Measurements from ENCODE around the gene ANP32B. TPM values are rescaled to one million over a fixed set of nuclear protein-coding genes. Genes with fewer than 3 reads are reported as not detected.

The ANP32B gene
- total RNA-seq, 1 experiment from 2014 or later, result 14.8 TPM

GRCh38 chr9:97978371-97979130, 4.6 kb upstream of the ANP32B start:
- Histone ChIP-seq H3K4me3 (ENCODE audit: low read length) (no peak overlapping the region), H3K4me2 (ENCODE audit: low read length) (no peak overlapping the region), H3K36me3 (ENCODE audit: low read depth, low read length) (no peaks in the 10 kb centered on the region), H2AFZ (ENCODE audit: low read length) (no peak overlapping the region), H3K9me3 (ENCODE audit: low read length) (no peaks in the 10 kb centered on the region), H3F3A (ENCODE audit: low read length, unreplicated experiment) (no peaks in the 10 kb centered on the region), H3K27me3 (ENCODE audit: low read length) (no peaks in the 10 kb centered on the region), H3K9ac (ENCODE audit: low read length) (no peak overlapping the region), H3K4me1 (ENCODE audit: insufficient read depth, low read length) (peaks cover 8% of the 10 kb centered on the region), H3K27ac (ENCODE audit: low read length) (no peak overlapping the region), H3K79me2 (ENCODE audit: low read length) (peaks cover 10% of the 10 kb centered on the region), H4K20me1 (ENCODE audit: low read length) (no peaks in the 10 kb centered on the region), H3K9me2 (replicated peaks; ENCODE audit: low read length) (no peaks in the 10 kb centered on the region)
- POLR2A ChIA-PET (ENCODE audit: unreplicated experiment), result no interaction called here
- no TSS peak for BruUV-seq (replicated peaks)
- no peak for ATAC-seq
- CTCF ChIA-PET, result no interaction called here
- no peak for DNase-seq
- no peak for TF ChIP-seq EZH2phosphoT487 (IDR thresholded peaks at IDR 0.05; ENCODE audit: borderline replicate concordance, low read length)
- TF ChIP-seq EZH2 (IDR thresholded peaks at IDR 0.05; ENCODE audit: low read length, unreplicated experiment), result no peak
- TF ChIP-seq, protein P1, sequence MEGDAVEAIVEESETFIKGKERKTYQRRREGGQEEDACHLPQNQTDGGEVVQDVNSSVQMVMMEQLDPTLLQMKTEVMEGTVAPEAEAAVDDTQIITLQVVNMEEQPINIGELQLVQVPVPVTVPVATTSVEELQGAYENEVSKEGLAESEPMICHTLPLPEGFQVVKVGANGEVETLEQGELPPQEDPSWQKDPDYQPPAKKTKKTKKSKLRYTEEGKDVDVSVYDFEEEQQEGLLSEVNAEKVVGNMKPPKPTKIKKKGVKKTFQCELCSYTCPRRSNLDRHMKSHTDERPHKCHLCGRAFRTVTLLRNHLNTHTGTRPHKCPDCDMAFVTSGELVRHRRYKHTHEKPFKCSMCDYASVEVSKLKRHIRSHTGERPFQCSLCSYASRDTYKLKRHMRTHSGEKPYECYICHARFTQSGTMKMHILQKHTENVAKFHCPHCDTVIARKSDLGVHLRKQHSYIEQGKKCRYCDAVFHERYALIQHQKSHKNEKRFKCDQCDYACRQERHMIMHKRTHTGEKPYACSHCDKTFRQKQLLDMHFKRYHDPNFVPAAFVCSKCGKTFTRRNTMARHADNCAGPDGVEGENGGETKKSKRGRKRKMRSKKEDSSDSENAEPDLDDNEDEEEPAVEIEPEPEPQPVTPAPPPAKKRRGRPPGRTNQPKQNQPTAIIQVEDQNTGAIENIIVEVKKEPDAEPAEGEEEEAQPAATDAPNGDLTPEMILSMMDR (conservative IDR thresholded peaks at IDR 0.05; ENCODE audit: low read depth, low read length), result no peak
- intact Hi-C loops (cut with micrococcal nuclease), result no loop called here

DNA sequence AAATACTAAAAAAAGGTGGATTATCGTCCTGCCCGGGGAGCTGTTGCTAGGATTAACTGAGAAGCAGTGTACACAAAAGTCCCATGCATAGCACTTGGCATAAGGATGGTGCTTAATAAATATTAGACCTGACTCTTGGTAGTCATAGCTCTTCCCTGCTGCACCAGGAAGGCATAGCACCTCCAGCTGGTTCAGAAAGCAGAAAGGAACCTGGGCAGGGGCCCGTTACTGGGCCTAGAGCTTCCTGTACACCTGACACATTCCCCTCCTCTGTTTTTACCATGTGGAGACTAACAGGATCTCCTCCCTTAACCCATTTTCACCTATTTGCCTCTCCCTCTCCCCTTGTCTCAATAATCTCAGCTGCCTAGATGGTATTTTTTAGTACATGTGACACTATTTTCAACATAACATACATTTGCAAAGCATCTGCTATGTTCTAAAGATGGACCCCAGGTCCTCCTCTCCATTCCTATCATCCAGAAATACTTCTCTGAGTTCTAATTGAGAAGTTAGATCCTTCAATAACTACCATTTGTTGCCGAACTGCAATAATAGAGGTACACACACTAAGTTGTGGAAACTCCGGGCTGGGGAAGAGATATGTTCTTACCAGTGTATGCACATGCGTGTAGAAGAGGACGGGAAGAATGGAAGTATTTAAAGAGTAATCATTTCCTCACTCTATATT, 3.2 kb upstream of the ANP32B start:
- no TSS peak for BruUV-seq (replicated peaks)
- no peaks in the 10 kb centered on the region for H3K9me3 ChIP-seq (ENCODE audit: low read length)
- ChIA-PET POLR2A (ENCODE audit: unreplicated experiment) (no interaction called here), CTCF (no interaction called here)
- no peaks in the 10 kb centered on the region for H3K27me3 ChIP-seq (ENCODE audit: low read length)
- H4K20me1 ChIP-seq (ENCODE audit: low read length), result no peaks in the 10 kb centered on the region
- H3K9ac ChIP-seq (ENCODE audit: low read length), result no peak overlapping the region
- H3K36me3 ChIP-seq (ENCODE audit: low read depth, low read length), result no peaks in the 10 kb centered on the region
- no peaks in the 10 kb centered on the region for H3F3A ChIP-seq (ENCODE audit: low read length, unreplicated experiment)
- no peak overlapping the region for H3K4me3 ChIP-seq (ENCODE audit: low read length)
- DNase-seq (no peak), ATAC-seq (no peak)
- no peak overlapping the region for H3K4me2 ChIP-seq (ENCODE audit: low read length)
- H3K79me2 ChIP-seq (ENCODE audit: low read length), result peaks cover 20% of the 10 kb centered on the region
- no peak overlapping the region for H3K27ac ChIP-seq (ENCODE audit: low read length)
- no peak overlapping the region for H2AFZ ChIP-seq (ENCODE audit: low read length)
- no peak for TF ChIP-seq EZH2phosphoT487 (IDR thresholded peaks at IDR 0.05; ENCODE audit: borderline replicate concordance, low read length)
- TF ChIP-seq, protein P1 (conservative IDR thresholded peaks at IDR 0.05; ENCODE audit: low read depth, low read length), result no peak
- TF ChIP-seq EZH2 (IDR thresholded peaks at IDR 0.05; ENCODE audit: low read length, unreplicated experiment), result no peak
- intact Hi-C loops (cut with micrococcal nuclease), result no loop called here
- H3K9me2 ChIP-seq (replicated peaks; ENCODE audit: low read length), result no peaks in the 10 kb centered on the region
- H3K4me1 ChIP-seq (ENCODE audit: insufficient read depth, low read length), result peaks cover 8% of the 10 kb centered on the region

DNA sequence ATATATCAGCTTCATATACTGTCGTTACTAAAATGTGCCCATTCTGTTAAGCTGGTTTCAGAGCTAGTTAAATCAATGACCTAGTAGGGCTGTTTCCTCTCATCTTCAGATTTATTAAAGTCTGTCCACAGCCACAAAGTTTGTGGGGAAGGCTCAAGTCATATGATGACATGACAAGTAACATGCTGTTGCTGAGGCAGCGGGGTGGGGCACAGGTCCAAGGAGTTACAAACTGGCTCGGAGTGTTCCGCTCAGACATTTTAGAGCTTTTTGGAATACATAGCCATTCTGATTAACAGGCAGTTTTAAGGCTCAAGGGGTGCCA, 2.7 kb upstream of the ANP32B start:
- TF ChIP-seq, protein P1 (conservative IDR thresholded peaks at IDR 0.05; ENCODE audit: low read depth, low read length), result no peak
- TF ChIP-seq EZH2phosphoT487 (IDR thresholded peaks at IDR 0.05; ENCODE audit: borderline replicate concordance, low read length) (no peak), EZH2 (IDR thresholded peaks at IDR 0.05; ENCODE audit: low read length, unreplicated experiment) (no peak)
- no peak overlapping the region for H3K4me2 ChIP-seq (ENCODE audit: low read length)
- peaks cover 25% of the 10 kb centered on the region for H3K79me2 ChIP-seq (ENCODE audit: low read length)
- H3K27me3 ChIP-seq (ENCODE audit: low read length), result no peaks in the 10 kb centered on the region
- H3K36me3 ChIP-seq (ENCODE audit: low read depth, low read length), result no peaks in the 10 kb centered on the region
- BruUV-seq (replicated peaks), result no TSS peak
- no peaks in the 10 kb centered on the region for H3F3A ChIP-seq (ENCODE audit: low read length, unreplicated experiment)
- H3K9ac ChIP-seq (ENCODE audit: low read length), result no peak overlapping the region
- H3K9me2 ChIP-seq (replicated peaks; ENCODE audit: low read length), result no peaks in the 10 kb centered on the region
- no peak overlapping the region for H2AFZ ChIP-seq (ENCODE audit: low read length)
- H4K20me1 ChIP-seq (ENCODE audit: low read length), result no peaks in the 10 kb centered on the region
- intact Hi-C loops (cut with micrococcal nuclease), result no loop called here
- no peaks in the 10 kb centered on the region for H3K9me3 ChIP-seq (ENCODE audit: low read length)
- ATAC-seq, result no peak
- peaks cover 13% of the 10 kb centered on the region for H3K4me1 ChIP-seq (ENCODE audit: insufficient read depth, low read length)
- POLR2A ChIA-PET (ENCODE audit: unreplicated experiment), result no interaction called here
- CTCF ChIA-PET, result no interaction called here
- no peak for DNase-seq
- H3K4me3 ChIP-seq (ENCODE audit: low read length), result no peak overlapping the region
- H3K27ac ChIP-seq (ENCODE audit: low read length), result no peak overlapping the region
